Common myeloid progenitor, CD34-positive (primary cell): ENCODE data around the gene DNAJA4.

Experiments used
- CTCF ChIA-PET: fragments of 350-600 bp; sonication (Branson Sonifier 250); formaldehyde crosslinking; loops from one replicate; lab custom pipeline; 2021; ENCODE audit warnings: antibody characterized with exemption; lab: Charles Lee
- POLR2A ChIA-PET: fragments of 350-600 bp; sonication (Branson Sonifier 250); formaldehyde crosslinking; loops from one replicate; lab custom pipeline; 2021; ENCODE audit warnings: antibody characterized with exemption; lab: Charles Lee
- DNase-seq, 3 donors: peaks; one replicate each; pipeline versions ENCODE4 v3.0.0 to v3.0.0-alpha.2; 2013
- H3K27ac ChIP-seq, 2 experiments: 1 replicate in 1 of 2; 2 replicates in 1 of 2; pipeline ENCODE4 v1.7.0; 2013; ENCODE audit warnings: inconsistent platforms in 2 of 2, low read length in 2 of 2, mild to moderate bottlenecking in 2 of 2, low read depth in 1 of 2, moderate library complexity in 1 of 2; ENCODE audit not compliant: severe bottlenecking in 2 of 2, insufficient read depth in 1 of 2, poor library complexity in 1 of 2
- H3K27me3 ChIP-seq, 5 experiments: replicated peaks in 2 of 5; 1 replicate in 3 of 5; 2 replicates in 2 of 5; pipeline versions ENCODE4 v1.6.1 to v1.7.0; 2013; ENCODE audit warnings: low read length in 4 of 5, mild to moderate bottlenecking in 2 of 5, moderate library complexity in 2 of 5, inconsistent platforms in 1 of 5; ENCODE audit not compliant: insufficient read depth in 5 of 5, control insufficient read depth in 4 of 5
- H3K36me3 ChIP-seq, 4 experiments: 1 replicate in 2 of 4; 2 replicates in 2 of 4; pipeline versions ENCODE4 v1.6.1 to v1.7.0; 2013; ENCODE audit warnings: low read length in 3 of 4, control low read depth in 1 of 4, mild to moderate bottlenecking in 1 of 4; ENCODE audit not compliant: control insufficient read depth in 4 of 4, insufficient read depth in 4 of 4
- H3K4me1 ChIP-seq, 4 experiments: 1 replicate in 3 of 4; 2 replicates in 1 of 4; pipeline versions ENCODE4 v1.6.1 to v1.7.1; 2013; ENCODE audit warnings: low read length in 3 of 4, mild to moderate bottlenecking in 3 of 4, control low read depth in 1 of 4, inconsistent platforms in 1 of 4, moderate library complexity in 1 of 4; ENCODE audit not compliant: control insufficient read depth in 4 of 4, insufficient read depth in 4 of 4; ENCODE audit errors: control extremely low read depth in 1 of 4
- H3K4me3 ChIP-seq, 7 experiments: 1 replicate in 4 of 7; 2 replicates in 3 of 7; pipeline versions ENCODE4 v1.5.1 to v1.7.0; 2013; ENCODE audit warnings: mild to moderate bottlenecking in 7 of 7, low read length in 6 of 7, moderate library complexity in 6 of 7, inconsistent platforms in 2 of 7, low read depth in 2 of 7, control low read depth in 1 of 7; ENCODE audit not compliant: insufficient read depth in 4 of 7, control insufficient read depth in 1 of 7; ENCODE audit errors: extremely low read depth in 1 of 7
- H3K9me3 ChIP-seq, 5 experiments: 1 replicate in 4 of 5; 2 replicates in 1 of 5; pipeline versions ENCODE4 v1.6.1 to v1.7.1; 2013; ENCODE audit warnings: low read length in 4 of 5, mild to moderate bottlenecking in 2 of 5, inconsistent platforms in 1 of 5, low read depth in 1 of 5, moderate library complexity in 1 of 5; ENCODE audit not compliant: control insufficient read depth in 4 of 5, insufficient read depth in 2 of 5; ENCODE audit errors: control extremely low read depth in 1 of 5
- WGBS: methylation state at CpG from one replicate; pipeline ENCODE4 v1.1.5; 2013; ENCODE audit not compliant: insufficient coverage; 5-methylcytosine and 5-hydroxymethylcytosine counted together

Gene DNAJA4

DNA sequence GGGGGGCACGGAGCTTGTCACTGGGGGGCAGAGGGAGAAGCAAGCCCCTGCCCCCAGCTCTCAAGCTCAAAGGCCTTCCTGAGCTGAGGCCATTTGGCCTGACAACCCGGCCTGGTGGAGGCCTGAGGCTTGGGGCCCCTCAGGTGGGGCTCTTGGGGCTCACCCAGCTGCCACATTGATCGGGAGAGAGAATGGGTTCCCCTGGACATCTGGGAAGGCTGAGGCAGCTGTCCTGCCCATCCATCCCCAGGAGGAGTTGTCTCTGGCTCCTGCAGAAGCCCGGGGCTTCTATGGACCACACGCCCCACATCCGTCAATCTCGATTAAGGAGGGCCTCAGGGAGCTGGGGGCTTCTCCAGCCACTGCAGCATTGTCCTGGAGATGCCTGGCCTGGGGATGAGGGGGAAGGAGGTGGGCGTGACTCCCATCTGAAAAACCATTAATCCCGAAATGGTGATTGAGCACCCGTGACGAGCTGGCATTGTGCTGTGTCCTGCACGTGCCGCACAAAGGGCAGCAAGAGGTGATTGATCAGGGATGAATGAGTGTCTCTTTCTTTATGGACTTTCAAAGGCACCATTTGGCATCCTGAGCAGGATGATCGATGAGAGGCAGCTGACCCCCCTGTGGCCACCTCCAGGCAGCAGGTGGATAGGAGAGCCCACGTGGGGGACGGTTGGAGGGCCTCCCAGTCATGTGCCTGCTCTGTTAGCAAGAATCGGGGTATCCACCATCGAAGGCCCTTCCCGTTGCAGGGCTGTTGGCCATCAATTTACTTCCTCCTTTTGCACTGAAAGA is 58.6 kb downstream of the DNAJA4 start:
- Histone ChIP-seq H3K4me3 (no peak overlapping the region), H3K36me3 (no peaks in the 10 kb centered on the region), H3K9me3 (no peaks in the 10 kb centered on the region), H3K27ac (no peak overlapping the region), H3K27me3 (no peaks in the 10 kb centered on the region), H3K4me1 (peaks cover 0 to 7% (median 3%) of the 10 kb centered on the region in 4 experiments)
- DNase-seq = peak in 2 of 3 donors; percentile 37 to 47
- POLR2A ChIA-PET = no interaction called here
- WGBS = 65% methylated on average over 13 of the region's 19 CpGs
- CTCF ChIA-PET = interaction anchor here (0.6 to 2.2 kb wide), 4 partner anchors 11 to 94 kb away, joined by 3 to 6 read pairs (median 4); partner anchors contain the start of gene SKIC8

DNA sequence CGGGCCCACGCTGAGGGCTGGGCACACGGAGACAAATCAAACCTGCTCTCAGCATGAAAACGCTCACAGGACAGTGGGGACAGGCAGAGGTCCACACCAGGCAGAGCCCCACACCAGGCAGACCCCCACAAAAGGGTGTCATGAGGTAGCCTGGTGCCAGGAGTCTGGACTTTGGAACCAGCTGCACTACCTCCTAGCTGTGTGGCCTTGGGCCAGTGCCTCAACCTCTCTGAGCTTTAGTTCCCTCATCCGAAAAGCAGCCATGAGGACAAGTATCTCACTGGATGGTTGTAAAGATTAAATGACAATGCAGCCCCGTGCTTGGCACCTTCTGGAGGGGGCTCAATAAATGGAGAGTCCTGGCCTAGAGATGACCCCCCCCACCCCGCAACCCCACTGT is 59.3 kb downstream of the DNAJA4 start:
- H3K9me3 ChIP-seq = no peaks in the 10 kb centered on the region
- 63% methylated on average over 7 of the region's 7 CpGs for WGBS
- CTCF ChIA-PET = interaction anchor here (0.6 to 2.2 kb wide), 3 partner anchors 12 to 93 kb away, joined by 3 to 6 read pairs (median 5); no protein-coding TSS in a partner anchor
- DNase-seq = no peak
- peaks cover 0 to 7% (median 3%) of the 10 kb centered on the region in 4 experiments for H3K4me1 ChIP-seq
- H3K4me3 ChIP-seq = no peak overlapping the region
- H3K27ac ChIP-seq = no peak overlapping the region
- no peaks in the 10 kb centered on the region for H3K27me3 ChIP-seq
- POLR2A ChIA-PET = no interaction called here
- H3K36me3 ChIP-seq = no peaks in the 10 kb centered on the region

DNA sequence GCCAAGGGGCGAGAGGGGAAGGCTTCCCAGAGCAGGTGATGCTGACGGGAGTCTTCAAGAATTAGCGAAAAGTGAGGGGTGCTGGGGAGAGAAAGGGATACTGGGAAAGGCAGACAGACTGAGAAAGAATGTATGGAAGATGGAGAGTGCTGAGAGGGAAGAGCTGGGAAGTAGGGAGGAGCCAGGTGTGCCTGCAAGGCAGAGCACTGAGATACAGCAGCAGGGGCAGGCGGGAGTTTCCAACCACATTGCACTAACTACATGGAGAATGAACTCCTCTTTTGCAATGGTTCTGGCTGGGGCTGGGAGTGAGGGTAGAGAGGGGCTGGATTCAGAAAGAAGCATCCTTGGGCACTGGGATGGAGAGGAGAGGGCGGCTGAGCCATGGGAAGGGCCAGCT is 59.8 kb downstream of the DNAJA4 start:
- Histone ChIP-seq H3K27ac (no peak overlapping the region), H3K4me1 (peaks cover 0 to 7% (median 3%) of the 10 kb centered on the region in 4 experiments), H3K36me3 (no peaks in the 10 kb centered on the region), H3K4me3 (no peak overlapping the region), H3K27me3 (no peaks in the 10 kb centered on the region), H3K9me3 (no peaks in the 10 kb centered on the region)
- ChIA-PET POLR2A (no interaction called here), CTCF (interaction anchor here (2.0 to 2.2 kb wide), 2 partner anchors 12 to 16 kb away, joined by 5 to 6 read pairs; no protein-coding TSS in a partner anchor)
- no peak for DNase-seq
- WGBS = 98% methylated on average over 5 of the region's 5 CpGs

DNA sequence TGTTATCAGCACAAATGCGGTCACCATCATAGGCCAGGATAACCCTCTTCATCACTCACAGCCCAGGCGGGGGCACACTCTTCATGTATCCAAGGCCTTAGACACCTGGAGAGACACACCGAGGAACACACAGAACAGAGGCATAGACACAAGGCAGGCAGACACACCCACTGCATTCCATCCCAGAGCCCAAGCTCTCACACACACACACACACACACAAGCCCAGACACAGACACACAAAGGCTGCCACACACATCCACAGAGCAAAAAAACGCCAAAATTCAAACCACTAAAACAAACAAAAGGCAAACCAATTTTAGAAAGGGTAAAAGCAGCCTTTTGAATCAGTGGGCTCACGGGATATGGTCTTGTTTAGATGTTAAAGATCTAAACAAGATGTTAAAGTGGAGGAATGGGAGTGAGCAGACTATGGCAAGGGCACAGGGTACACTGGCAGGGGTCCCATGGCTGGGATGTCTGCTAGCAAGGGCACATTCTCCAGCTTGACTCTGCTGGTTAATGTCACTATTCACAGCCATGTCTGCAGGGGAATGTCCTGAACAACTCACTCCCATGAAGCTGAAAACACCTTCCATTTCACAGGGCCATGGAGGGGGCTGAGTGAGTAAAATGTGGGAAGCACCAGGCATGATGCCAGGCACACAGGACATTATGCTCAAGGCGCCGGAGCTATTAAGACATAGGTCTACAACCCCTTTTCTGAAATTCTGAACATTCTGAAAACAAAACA is 60.9 kb downstream of the DNAJA4 start:
- CTCF ChIA-PET = interaction anchor here (0.6 to 1.4 kb wide), 2 partner anchors 13 to 128 kb away, joined by 3 read pairs; no protein-coding TSS in a partner anchor
- DNase-seq = no peak
- 95% methylated on average over 6 of the region's 7 CpGs for WGBS
- Histone ChIP-seq H3K27me3 (no peaks in the 10 kb centered on the region), H3K27ac (no peak overlapping the region), H3K4me1 (peaks cover 0 to 11% (median 3%) of the 10 kb centered on the region in 4 experiments), H3K4me3 (no peak overlapping the region), H3K9me3 (no peaks in the 10 kb centered on the region), H3K36me3 (no peaks in the 10 kb centered on the region)
- POLR2A ChIA-PET = no interaction called here

DNA sequence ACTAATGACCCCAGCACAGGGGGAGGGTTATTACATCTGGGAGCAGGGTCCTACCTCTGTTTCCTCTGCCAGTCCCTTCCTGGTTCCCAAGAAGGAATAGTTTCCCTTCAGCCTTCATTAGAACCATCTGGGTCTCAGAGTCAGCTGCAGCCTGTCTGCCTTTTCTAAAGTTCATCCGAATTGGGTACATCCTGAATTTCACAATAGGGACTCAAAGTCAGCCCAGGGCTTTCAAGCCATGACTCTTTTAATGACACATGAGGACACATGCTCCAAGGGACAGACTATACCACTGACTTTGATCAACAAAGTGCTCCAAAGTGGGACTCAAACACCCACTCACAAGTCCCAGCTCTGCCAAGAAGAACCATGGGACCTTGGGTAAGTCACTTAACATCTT is 63.1 kb downstream of the DNAJA4 start:
- H3K27me3 ChIP-seq = no peaks in the 10 kb centered on the region
- no peak for DNase-seq
- H3K36me3 ChIP-seq = no peaks in the 10 kb centered on the region
- no peaks in the 10 kb centered on the region for H3K9me3 ChIP-seq
- peaks cover 0 to 11% (median 3%) of the 10 kb centered on the region in 4 experiments for H3K4me1 ChIP-seq
- ChIA-PET CTCF (no interaction called here), POLR2A (no interaction called here)
- no peak overlapping the region for H3K4me3 ChIP-seq
- H3K27ac ChIP-seq = no peak overlapping the region
- 79% methylated on average over 1 of the region's 1 CpG for WGBS

DNA sequence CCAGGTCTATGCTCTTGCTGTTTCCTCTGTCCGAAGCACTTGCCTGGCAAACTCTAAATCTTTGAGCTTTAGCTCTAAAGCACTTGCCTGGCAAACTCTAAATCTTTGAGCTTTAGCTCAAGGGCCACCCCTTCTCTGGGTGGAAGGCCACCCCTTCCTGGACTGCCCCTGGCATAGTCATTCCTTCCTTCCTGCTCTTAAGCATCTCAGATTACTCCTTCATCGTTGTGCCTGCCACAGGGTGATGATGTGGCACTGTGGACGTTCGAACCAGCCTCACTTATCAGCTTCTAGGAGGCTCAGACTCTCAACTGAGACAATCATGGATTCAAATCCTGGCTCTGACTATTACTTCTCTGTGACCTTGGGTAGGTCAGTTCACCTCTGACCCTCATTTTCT is 65.3 kb downstream of the DNAJA4 start:
- Histone ChIP-seq H3K4me3 (no peak overlapping the region), H3K27ac (no peak overlapping the region), H3K9me3 (no peaks in the 10 kb centered on the region), H3K27me3 (no peaks in the 10 kb centered on the region), H3K4me1 (peaks cover 0 to 4% (median 0%) of the 10 kb centered on the region in 4 experiments), H3K36me3 (no peaks in the 10 kb centered on the region)
- WGBS = 25% methylated on average over 4 of the region's 4 CpGs
- CTCF ChIA-PET = interaction anchor here (1.1 to 1.5 kb wide), 4 partner anchors 11 to 94 kb away, joined by 3 to 5 read pairs (median 3); partner anchors contain the start of gene CRABP1
- POLR2A ChIA-PET = no interaction called here
- no peak for DNase-seq
